Activated T-helper 1 cell treated with anti-CD3 and anti-CD28 coated beads, Interleukin-2, amount 50 U/mL, for 16 hours (primary cell): ENCODE measurements around the gene CACNB2.

Experiments
- DNase-seq, 2 donors: peaks; one replicate each; pipeline ENCODE4 v3.0.0-alpha.2; 2020; ENCODE audit warnings: low read depth in 1 of 2, low spot score in 1 of 2

CACNB2 gene

DNA sequence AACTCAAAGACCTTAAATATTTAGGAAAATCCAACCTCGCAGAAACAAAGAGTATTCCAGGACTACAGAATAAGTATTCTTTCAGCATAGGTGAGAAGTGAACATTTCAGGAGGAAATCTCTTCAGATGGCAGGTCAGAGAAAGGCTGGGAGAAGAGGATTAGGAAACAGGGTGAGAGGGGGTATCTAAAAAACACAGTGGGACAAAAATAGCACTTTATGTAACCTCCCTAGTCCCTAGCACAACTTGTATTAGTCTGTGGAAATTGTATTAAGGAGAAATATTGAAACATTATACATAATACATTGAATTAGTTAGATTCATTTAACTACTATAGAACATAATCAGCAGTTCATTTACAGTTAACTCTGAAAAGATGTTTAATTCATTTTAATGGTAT, 192.3 kb downstream of the CACNB2 start:
- no peak for DNase-seq

- no peak for DNase-seq
Measured at GRCh38 chr10:18333621-18334020, 193.4 kb downstream of the CACNB2 start.

DNA sequence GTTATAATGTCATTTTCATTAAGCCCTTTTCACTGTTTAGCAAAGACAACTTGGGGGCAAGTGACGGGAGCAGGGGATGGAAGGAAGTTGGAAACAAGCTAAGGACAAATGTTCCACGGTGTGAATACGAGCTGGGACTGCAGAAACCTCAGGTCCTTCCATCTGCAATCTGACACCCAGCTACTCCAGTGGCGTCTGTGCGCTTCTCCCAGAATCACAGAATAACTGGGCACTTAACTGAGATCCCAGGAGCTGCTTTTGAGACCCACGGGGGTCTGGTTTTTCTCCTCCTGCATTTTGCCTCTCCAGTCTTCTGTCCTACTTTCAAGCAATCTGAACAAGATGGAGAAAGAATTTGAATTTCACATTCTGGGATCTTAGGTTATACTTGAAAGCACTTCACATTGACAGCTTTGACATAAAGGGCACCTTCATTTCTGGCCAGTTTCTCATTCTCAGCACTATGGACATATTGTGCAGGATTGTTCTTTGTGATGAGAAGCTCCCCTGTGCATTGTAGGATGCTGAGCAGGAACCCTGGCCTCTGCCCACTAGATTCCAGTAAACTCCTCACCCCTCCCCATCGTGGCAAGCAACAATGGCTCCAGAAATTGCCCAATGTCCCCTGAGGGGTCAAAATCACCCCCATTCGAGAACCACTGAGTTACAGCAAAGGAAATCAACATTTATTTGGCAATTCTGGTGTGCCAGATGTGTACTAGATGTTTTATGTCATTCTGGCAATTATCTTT, 194.1 kb downstream of the CACNB2 start:
- DNase-seq = no peak

DNA sequence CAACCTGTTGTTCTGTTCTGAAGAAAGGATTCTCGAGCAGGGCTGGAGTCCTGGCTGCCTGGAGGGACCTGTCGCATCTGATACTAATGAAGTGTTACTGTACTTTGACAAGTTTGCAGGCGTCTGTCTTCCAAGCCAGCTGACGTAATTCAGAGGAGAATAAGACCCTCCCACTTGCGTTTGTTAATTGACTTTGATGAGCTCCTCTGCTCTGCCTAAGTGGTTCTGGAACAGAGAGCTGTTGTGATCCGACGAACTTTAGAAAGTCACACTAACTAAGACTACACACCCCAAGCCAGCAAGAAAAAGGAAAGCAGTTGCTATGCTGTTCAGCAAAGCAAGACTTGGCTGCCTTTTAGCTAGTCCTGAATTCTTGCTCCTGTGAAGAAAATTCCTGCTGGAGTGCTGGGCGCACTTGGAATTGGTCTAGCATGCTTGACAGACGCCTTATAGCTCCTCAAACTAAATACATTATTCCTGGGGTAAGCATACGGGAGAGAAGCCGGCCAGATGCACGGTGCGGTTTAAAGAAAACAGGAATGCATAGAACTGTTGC, 200.3 kb downstream of the CACNB2 start:
- no peak for DNase-seq

GRCh38 chr10:18341055-18341454, 200.8 kb downstream of the CACNB2 start:
- DNase-seq = no peak

DNA sequence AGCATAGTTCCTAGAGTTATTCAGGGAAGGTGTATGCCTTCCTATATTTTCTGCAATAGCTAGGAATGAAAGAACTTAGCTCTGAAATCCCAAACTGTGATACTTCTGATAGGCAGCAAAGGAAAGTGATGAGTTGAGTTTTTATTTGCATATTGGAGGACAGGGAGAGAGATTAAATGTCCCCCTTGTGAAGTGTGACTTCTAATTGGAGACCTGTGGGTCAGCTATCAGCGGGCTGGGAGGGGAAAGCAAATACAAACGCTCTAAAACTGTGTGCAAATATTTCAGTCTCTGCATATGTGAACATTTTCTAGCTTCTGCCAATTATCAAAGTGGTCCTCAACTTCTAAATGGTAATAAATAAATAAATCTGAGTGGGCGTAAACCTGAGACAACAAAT, 203.3 kb downstream of the CACNB2 start:
- no peak for DNase-seq

GRCh38 chr10:18345308-18345707, 205.1 kb downstream of the CACNB2 start:
- DNase-seq = no peak

- DNase-seq = no peak
Measured at GRCh38 chr10:18350340-18350739, 210.1 kb downstream of the CACNB2 start.

GRCh38 chr10:18351421-18351820, 211.2 kb downstream of the CACNB2 start:
- no peak for DNase-seq

GRCh38 chr10:18352175-18352574, 212.0 kb downstream of the CACNB2 start:
- DNase-seq = no peak

DNA sequence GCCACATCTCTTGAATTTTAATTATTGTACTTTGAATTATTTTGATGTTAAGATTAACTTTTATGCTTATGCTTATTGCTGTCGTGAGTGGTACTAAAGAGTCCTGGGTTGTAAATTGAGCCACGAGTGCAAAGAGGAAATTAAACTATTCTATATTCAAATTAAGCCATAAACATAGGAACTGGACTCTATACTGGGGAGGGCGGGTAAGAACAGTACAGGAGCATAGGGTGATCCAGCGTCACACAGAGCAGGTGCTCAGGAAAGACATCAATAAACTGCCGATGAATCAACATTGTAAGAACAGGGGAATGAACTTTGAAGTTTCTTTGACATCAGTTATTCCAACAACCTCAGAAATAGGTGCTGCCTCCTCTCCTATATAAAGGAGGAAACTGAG, 219.6 kb downstream of the CACNB2 start:
- no peak for DNase-seq

GRCh38 chr10:18362892-18363291, 222.7 kb downstream of the CACNB2 start:
- no peak for DNase-seq

DNA sequence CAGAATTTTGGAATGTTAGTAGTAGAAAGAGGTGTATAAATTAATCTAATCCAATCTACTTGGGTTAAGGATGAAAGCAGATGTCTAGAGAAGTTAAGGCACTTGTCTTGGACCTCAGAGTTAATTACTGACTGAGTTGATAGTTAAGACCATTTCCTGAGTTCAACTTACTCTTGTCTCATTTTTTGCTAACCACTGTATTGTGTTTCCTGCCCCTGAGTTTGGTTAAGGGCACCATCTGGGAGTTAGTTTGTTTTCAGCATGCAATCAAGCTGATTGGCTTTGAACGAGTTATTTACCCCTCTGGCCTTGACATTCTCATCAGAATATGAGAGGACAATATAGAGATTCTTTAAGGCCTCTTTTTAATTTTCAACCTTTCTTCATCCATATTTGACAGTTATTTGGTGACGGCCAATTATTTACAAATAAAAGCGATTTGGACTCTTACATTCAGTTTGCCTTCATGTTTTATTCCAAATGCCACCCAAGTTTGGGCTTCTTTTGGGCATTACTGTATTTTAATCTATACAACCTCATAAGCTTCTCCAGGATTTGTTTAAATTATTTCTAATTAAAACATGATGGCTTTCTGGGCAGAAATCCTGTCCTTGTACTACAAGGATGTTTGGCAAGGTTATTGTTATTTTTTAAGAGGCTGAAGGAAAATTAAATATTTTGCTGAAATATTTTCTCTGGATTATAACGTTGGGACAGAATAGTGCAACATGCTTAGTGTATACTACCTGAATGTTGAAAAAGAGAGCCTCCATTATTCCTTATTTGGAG, 225.0 kb downstream of the CACNB2 start:
- no peak for DNase-seq

GRCh38 chr10:18367840-18368239, 227.6 kb downstream of the CACNB2 start:
- no peak for DNase-seq

- DNase-seq = no peak
Measured at GRCh38 chr10:18368273-18368672, 228.0 kb downstream of the CACNB2 start.

- no peak for DNase-seq
Measured at GRCh38 chr10:18368682-18369081, 228.5 kb downstream of the CACNB2 start.

- DNase-seq = no peak
Measured at GRCh38 chr10:18369859-18370473, 229.7 kb downstream of the CACNB2 start.

- no peak for DNase-seq
Measured at GRCh38 chr10:18376650-18377049, 236.4 kb downstream of the CACNB2 start.

DNA sequence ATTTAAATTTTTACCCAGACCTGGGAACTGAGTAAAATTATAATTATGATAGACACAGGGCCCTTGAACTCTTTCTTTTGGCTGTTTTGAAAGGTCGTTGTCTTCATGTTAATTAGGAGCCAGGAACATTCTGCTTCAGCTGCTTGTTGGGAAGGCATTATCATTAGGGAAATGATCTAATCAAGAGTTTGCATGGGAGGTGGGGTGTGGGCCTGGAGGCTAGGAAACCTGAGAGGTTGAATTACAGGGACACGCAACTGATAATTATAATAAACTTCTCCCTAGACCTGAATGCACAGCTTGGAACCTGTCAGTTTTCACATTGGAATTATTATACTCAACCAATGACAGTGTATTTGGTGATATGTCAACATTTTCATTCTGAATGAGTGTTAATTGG, 237.7 kb downstream of the CACNB2 start:
- DNase-seq = no peak

- DNase-seq = no peak
Measured at GRCh38 chr10:18378766-18379165, 238.5 kb downstream of the CACNB2 start.

DNA sequence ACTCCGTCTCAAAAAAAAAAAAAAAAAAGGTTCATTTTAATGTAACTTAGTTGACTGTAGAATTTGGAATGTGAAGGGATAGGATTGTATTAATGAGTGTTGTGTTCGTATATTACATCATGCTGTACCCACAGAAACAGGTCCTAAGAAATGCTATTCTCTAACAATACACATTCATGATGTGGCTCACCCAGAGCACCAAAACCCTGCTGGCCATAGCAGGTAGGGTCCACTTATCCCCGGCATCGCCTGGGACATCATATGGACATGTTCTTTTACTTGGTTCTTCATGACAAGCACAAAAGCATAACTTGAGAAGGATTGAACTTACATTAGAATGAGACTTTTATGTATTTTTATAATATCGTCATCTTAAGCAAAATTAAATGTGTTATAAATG, 241.5 kb downstream of the CACNB2 start:
- no peak for DNase-seq

GRCh38 chr10:18397906-18398305, 257.7 kb downstream of the CACNB2 start:
- no peak for DNase-seq
